IMR-90 (cell line): ENCODE data around the gene FOXP4. TPM values are rescaled to one million over a fixed set of nuclear protein-coding genes. Genes with fewer than 3 reads are reported as not detected.

ENCODE experiments used
- ATAC-seq: fragments of 200-7000 bp; cut with Tn5 transposase; 2 replicates; pipeline ENCODE4 v1.9.1; 2020; ENCODE audit warnings: low read depth, mild to moderate bottlenecking, moderate library complexity
- BruUV-seq: library from RNA; stranded (reverse); fragments of 400-500 nt; replicated peaks from 2 replicates; lab custom pipeline; 2021; lab: Mats Ljungman, UMichigan
- CTCF ChIA-PET: fragments of 300-600 bp; formaldehyde crosslinking; extraction: SDS; loops from one replicate; lab custom pipeline; 2021; ENCODE audit warnings: antibody characterized with exemption; lab: Yijun Ruan, JAX
- POLR2A ChIA-PET: fragments of 300-600 bp; sonication (Branson Sonifier 250); formaldehyde crosslinking; loops from one replicate; lab custom pipeline; 2022; ENCODE audit warnings: antibody characterized with exemption; ENCODE audit not compliant: unreplicated experiment; lab: Charles Lee
- DNase-seq: peaks from one replicate; pipeline ENCODE4 v3.0.0; 2013
- H2AFZ ChIP-seq: replicated peaks from 2 replicates; pipeline ENCODE3; 2013; ENCODE audit warnings: low read length, mild to moderate bottlenecking; ENCODE audit not compliant: poor library complexity
- H2AK5ac ChIP-seq: 2 replicates; pipeline ENCODE4 v1.6.1; 2013; ENCODE audit warnings: low read depth, low read length, inconsistent platforms
- H2AK9ac ChIP-seq: replicated peaks from 2 replicates; pipeline ENCODE3; 2013; ENCODE audit warnings: mild to moderate bottlenecking, low read depth, low read length, moderate library complexity; ENCODE audit not compliant: poor library complexity
- H2BK120ac ChIP-seq: 2 replicates; pipeline ENCODE4 v1.6.1; 2013; ENCODE audit warnings: low read depth, low read length, inconsistent platforms
- H2BK15ac ChIP-seq: 3 replicates; pipeline ENCODE4 v1.6.1; 2013; ENCODE audit warnings: low read depth, low read length, inconsistent platforms
- H2BK20ac ChIP-seq: 2 replicates; pipeline ENCODE4 v1.6.1; 2013; ENCODE audit warnings: low read depth, mild to moderate bottlenecking, inconsistent platforms, low read length, moderate library complexity
- H2BK5ac ChIP-seq: 2 replicates; pipeline ENCODE4 v1.6.1; 2013; ENCODE audit warnings: mild to moderate bottlenecking, low read depth, low read length, inconsistent platforms; ENCODE audit not compliant: poor library complexity, severe bottlenecking
- H3K14ac ChIP-seq: replicated peaks from 2 replicates; pipeline ENCODE4 v1.6.1; 2013; ENCODE audit warnings: low read depth, low read length, inconsistent platforms
- H3K18ac ChIP-seq: 2 replicates; pipeline ENCODE4 v1.6.1; 2013; ENCODE audit warnings: low read depth, low read length, control low read depth
- H3K23ac ChIP-seq: 2 replicates; pipeline ENCODE4 v1.6.1; 2013; ENCODE audit warnings: low read depth, low read length, inconsistent platforms
- H3K27ac ChIP-seq: 2 replicates; pipeline ENCODE4 v1.5.1; 2013; ENCODE audit warnings: mild to moderate bottlenecking, control low read depth, low read length; ENCODE audit not compliant: insufficient read depth
- H3K27me3 ChIP-seq: 2 replicates; pipeline ENCODE4 v1.6.1; 2013; ENCODE audit warnings: low read length; ENCODE audit not compliant: control insufficient read depth, insufficient read depth
- H3K36me3 ChIP-seq: 2 replicates; pipeline ENCODE4 v1.6.1; 2013; ENCODE audit warnings: low read length, mixed read lengths; ENCODE audit not compliant: control insufficient read depth, insufficient read depth
- H3K4ac ChIP-seq: 2 replicates; pipeline ENCODE4 v1.6.1; 2013; ENCODE audit warnings: low read depth, low read length, inconsistent platforms
- H3K4me1 ChIP-seq: 2 replicates; pipeline ENCODE4 v1.6.1; 2013; ENCODE audit warnings: low read length, mixed read lengths; ENCODE audit not compliant: control insufficient read depth, insufficient read depth
- H3K4me2 ChIP-seq: 2 replicates; pipeline ENCODE4 v1.6.1; 2013; ENCODE audit warnings: low read depth, mild to moderate bottlenecking, control low read depth, low read length, moderate library complexity
- H3K4me3 ChIP-seq: 2 replicates; pipeline ENCODE4 v1.5.1; 2013; ENCODE audit warnings: low read depth, mild to moderate bottlenecking, control low read depth, low read length, moderate library complexity; ENCODE audit not compliant: insufficient read depth
- H3K56ac ChIP-seq: 2 replicates; pipeline ENCODE4 v1.6.1; 2013; ENCODE audit warnings: low read length, inconsistent platforms; ENCODE audit not compliant: insufficient read depth; ENCODE audit errors: extremely low read depth
- H3K79me1 ChIP-seq, 2 experiments: 2 replicates each; pipeline ENCODE4 v1.6.1; 2013; ENCODE audit warnings: low read length in 2 of 2, inconsistent platforms in 1 of 2, low read depth in 1 of 2
- H3K9ac ChIP-seq: 2 replicates; pipeline ENCODE4 v1.6.1; 2013; ENCODE audit warnings: low read depth, low read length, control low read depth
- H3K9me1 ChIP-seq: 2 replicates; pipeline ENCODE4 v1.6.1; 2013; ENCODE audit warnings: low read length, inconsistent platforms; ENCODE audit not compliant: insufficient read depth
- H3K9me3 ChIP-seq: 2 replicates; pipeline ENCODE4 v1.6.1; 2013; ENCODE audit warnings: low read length; ENCODE audit not compliant: control insufficient read depth, insufficient read depth
- H4K20me1 ChIP-seq: 2 replicates; pipeline ENCODE4 v1.6.1; 2013; ENCODE audit warnings: low read length, inconsistent platforms; ENCODE audit not compliant: insufficient read depth
- H4K5ac ChIP-seq: 2 replicates; pipeline ENCODE4 v1.6.1; 2013; ENCODE audit warnings: mild to moderate bottlenecking, low read depth, low read length, control low read depth
- H4K8ac ChIP-seq, 2 experiments: 2 replicates each; pipeline ENCODE4 v1.6.1; 2013; ENCODE audit warnings: low read depth in 2 of 2, low read length in 2 of 2, control low read depth in 1 of 2, inconsistent platforms in 1 of 2
- H4K91ac ChIP-seq: 2 replicates; pipeline ENCODE4 v1.6.1; 2013; ENCODE audit warnings: low read depth, low read length, inconsistent platforms; ENCODE audit not compliant: insufficient read depth
- CEBPB ChIP-seq: IDR thresholded peaks from 2 replicates; pipeline ENCODE4 v1.6.1; 2012; ENCODE audit warnings: low read depth, low read length, improper control_type of control experiment
- MAFK ChIP-seq: IDR thresholded peaks from 2 replicates; pipeline ENCODE4 v1.6.1; 2012; ENCODE audit warnings: low read depth, low read length, improper control_type of control experiment
- MXI1 ChIP-seq: IDR thresholded peaks from 2 replicates; pipeline ENCODE4 v1.6.1; 2012; ENCODE audit warnings: low read depth, mild to moderate bottlenecking, low read length, moderate library complexity, borderline replicate concordance
- RCOR1 ChIP-seq: IDR thresholded peaks from 2 replicates; pipeline ENCODE4 v1.6.1; 2012; ENCODE audit warnings: mild to moderate bottlenecking, low read length, improper control_type of control experiment; ENCODE audit not compliant: insufficient replicate concordance
- SMC3 ChIP-seq: fragments of 150-350 bp; IDR thresholded peaks from 2 replicates; pipeline ENCODE4 v1.6.1; 2016; ENCODE audit warnings: low read depth, mild to moderate bottlenecking, antibody characterized with exemption, low read length, moderate library complexity
- WGBS, 2 experiments: methylation state at CpG; one replicate each; pipeline versions ENCODE4 v1.1.5 to v1.1.7; 2013; ENCODE audit warnings: missing lambda C conversion rate in 2 of 2; ENCODE audit not compliant: insufficient read length in 1 of 2; ENCODE audit errors: extremely low coverage in 2 of 2; 5-methylcytosine and 5-hydroxymethylcytosine counted together
- dilution Hi-C: fragments of 300-500 bp; cut with HindIII; formaldehyde crosslinking; loops from one replicate; pipeline ENCODE4 v1.14.3; 2018; ENCODE audit warnings: low sequenced_read_pairs; ENCODE audit not compliant: unreplicated experiment
- in situ Hi-C: fragments of 300-500 bp; cut with MboI; formaldehyde crosslinking; loops from 3 replicates; pipeline ENCODE4 v1.14.3; 2019; ENCODE audit warnings: low sequenced_read_pairs, inconsistent platforms, mixed read lengths
- intact Hi-C: fragments of 100-400 bp; cut with micrococcal nuclease; formaldehyde crosslinking; loops from 2 replicates; pipeline ENCODE4 v1.10.0; 2022
- polyA plus RNA-seq, 3 experiments: library from polyadenylated mRNA; depleted of rRNA; stranded (reverse); fragments of >200 nt; gene quantifications; 2 replicates each; pipeline ENCODE4 v1.2.3, GENCODE V29; 2012; ENCODE audit warnings: low replicate concordance in 1 of 3
- total RNA-seq: library from RNA; depleted of rRNA; stranded (reverse); fragments of >200 nt; gene quantifications from 2 replicates; pipeline ENCODE4 v1.2.3, GENCODE V29; 2012
- TF ChIP-seq, protein P1 (sequence below): fragments of 150-350 bp; IDR thresholded peaks from 2 replicates; pipeline ENCODE4 v1.6.1; 2017; ENCODE audit warnings: mild to moderate bottlenecking, antibody characterized with exemption, low read length, low read depth

FOXP4 gene
- total and polyA plus RNA-seq, 2 of the 4 experiments (the other 2 are of a cell fraction): 0.72 to 9.5 TPM

DNA sequence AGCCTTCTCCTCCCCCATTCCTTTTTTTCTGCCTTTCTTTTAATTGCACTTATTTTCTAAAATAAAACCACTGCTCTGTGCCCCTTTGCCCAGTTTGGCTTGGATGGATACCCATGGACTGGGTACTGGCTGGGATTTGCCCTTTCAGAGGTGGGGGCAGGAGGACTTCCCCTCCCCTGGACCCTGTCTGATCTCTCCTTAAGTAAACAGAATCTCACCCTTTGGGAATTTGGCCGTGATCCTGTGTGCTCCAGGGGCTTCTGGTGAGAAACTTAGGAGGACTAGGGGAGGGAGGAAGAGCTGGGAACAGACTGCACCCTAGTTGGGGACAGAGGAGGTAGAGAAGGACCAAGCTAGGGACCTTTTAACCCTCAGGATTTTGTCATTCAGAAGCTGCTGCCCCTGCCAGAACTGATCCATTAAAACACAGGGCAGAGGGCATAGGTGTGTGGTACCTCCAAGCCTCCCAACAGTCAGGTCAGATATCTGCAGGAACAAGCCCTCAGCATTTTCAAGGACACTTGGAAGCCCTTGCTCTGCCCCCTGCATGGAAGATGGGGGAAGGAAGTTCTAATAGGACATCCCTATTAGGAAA, 7.3 kb downstream of the FOXP4 start:
- no peak overlapping the region for H4K5ac ChIP-seq
- peaks cover 26% of the 10 kb centered on the region for H4K20me1 ChIP-seq
- no peak overlapping the region for H2AK9ac ChIP-seq
- H3K27me3 ChIP-seq: no peaks in the 10 kb centered on the region
- in situ Hi-C loops (no loop called here), intact Hi-C loops (no loop called here), dilution Hi-C loops (no loop called here)
- no peak overlapping the region for H2BK120ac ChIP-seq
- H3K4ac ChIP-seq: no peak overlapping the region
- 0 out of 2 replicates have a peak, but pooled peaks cover 5% of the 10 kb centered on the region for H3K9me1 ChIP-seq
- peaks cover 4 to 30% of the 10 kb centered on the region in 2 experiments for H3K79me1 ChIP-seq
- BruUV-seq: no TSS peak
- H2BK15ac ChIP-seq: no peak overlapping the region
- H3K14ac ChIP-seq: no peak overlapping the region
- H3K4me1 ChIP-seq: no peaks in the 10 kb centered on the region
- no peaks in the 10 kb centered on the region for H3K9me3 ChIP-seq
- no peak for TF ChIP-seq MXI1
- TF ChIP-seq, protein P1, sequence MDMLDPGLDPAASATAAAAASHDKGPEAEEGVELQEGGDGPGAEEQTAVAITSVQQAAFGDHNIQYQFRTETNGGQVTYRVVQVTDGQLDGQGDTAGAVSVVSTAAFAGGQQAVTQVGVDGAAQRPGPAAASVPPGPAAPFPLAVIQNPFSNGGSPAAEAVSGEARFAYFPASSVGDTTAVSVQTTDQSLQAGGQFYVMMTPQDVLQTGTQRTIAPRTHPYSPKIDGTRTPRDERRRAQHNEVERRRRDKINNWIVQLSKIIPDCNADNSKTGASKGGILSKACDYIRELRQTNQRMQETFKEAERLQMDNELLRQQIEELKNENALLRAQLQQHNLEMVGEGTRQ: no peak
- no peak for TF ChIP-seq MAFK
- TF ChIP-seq RCOR1: no peak
- no peak for TF ChIP-seq CEBPB
- no peak for TF ChIP-seq SMC3
- H3K56ac ChIP-seq: no peak overlapping the region
- H4K8ac ChIP-seq: no peak overlapping the region
- no peak overlapping the region for H2AFZ ChIP-seq
- DNase-seq (no peak), ATAC-seq (no peak)
- ChIA-PET POLR2A (no interaction called here), CTCF (no interaction called here)
- H3K36me3 ChIP-seq: peaks cover 11% of the 10 kb centered on the region
- H2BK5ac ChIP-seq: no peak overlapping the region
- H2AK5ac ChIP-seq: no peak overlapping the region
- no peak overlapping the region for H3K4me3 ChIP-seq
- no peak overlapping the region for H3K9ac ChIP-seq
- no peak overlapping the region for H3K4me2 ChIP-seq
- H3K23ac ChIP-seq: no peak overlapping the region
- WGBS, 2 experiments: no CpG with 5 or more reads among the region's 1 CpG
- no peak overlapping the region for H3K27ac ChIP-seq
- no peak overlapping the region for H3K18ac ChIP-seq
- no peak overlapping the region for H4K91ac ChIP-seq
- H2BK20ac ChIP-seq: no peak overlapping the region
